ENCODE data around the gene NXN. TPM values are rescaled to one million over a fixed set of nuclear protein-coding genes. Genes with fewer than 3 reads are reported as not detected.

The NXN gene
- total RNA-seq, 1 donor from 2014 or later: 53.1 TPM

DNA sequence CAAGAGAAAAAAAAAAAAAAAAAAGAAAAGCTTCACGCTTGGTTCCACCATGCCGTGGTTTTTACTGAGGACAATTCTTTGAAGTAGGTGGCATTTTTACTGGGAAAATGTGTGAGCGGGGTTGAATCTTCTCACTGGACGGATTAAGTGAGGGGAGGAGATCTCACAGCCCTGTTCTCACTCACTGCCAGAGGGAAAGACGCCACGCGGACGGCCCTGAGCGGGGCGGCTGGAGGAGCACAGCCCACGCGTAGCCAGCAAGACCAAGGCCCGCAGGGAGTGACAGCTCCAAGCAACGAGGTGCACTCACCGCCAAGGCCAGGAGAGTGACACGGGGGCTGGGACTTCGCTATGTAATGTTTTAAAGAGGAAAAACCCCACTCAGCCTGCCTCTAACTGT lies 154.4 kb downstream of the NXN start:
- Mint-ChIP-seq H3K36me3 (ENCODE audit: insufficient read depth) (peaks cover 6% of the 10 kb centered on the region), H3K27ac (no peak overlapping the region), H3K27me3 (no peaks in the 10 kb centered on the region), H3K4me1 (ENCODE audit: low read depth) (no peaks in the 10 kb centered on the region), H3K4me3 (ENCODE audit: low read depth) (no peak overlapping the region), H3K9me3 (ENCODE audit: low read depth) (no peaks in the 10 kb centered on the region)
- no peak for DNase-seq (ENCODE audit: low spot score, unreplicated experiment)
- TF ChIP-seq, protein P1, sequence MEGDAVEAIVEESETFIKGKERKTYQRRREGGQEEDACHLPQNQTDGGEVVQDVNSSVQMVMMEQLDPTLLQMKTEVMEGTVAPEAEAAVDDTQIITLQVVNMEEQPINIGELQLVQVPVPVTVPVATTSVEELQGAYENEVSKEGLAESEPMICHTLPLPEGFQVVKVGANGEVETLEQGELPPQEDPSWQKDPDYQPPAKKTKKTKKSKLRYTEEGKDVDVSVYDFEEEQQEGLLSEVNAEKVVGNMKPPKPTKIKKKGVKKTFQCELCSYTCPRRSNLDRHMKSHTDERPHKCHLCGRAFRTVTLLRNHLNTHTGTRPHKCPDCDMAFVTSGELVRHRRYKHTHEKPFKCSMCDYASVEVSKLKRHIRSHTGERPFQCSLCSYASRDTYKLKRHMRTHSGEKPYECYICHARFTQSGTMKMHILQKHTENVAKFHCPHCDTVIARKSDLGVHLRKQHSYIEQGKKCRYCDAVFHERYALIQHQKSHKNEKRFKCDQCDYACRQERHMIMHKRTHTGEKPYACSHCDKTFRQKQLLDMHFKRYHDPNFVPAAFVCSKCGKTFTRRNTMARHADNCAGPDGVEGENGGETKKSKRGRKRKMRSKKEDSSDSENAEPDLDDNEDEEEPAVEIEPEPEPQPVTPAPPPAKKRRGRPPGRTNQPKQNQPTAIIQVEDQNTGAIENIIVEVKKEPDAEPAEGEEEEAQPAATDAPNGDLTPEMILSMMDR (IDR thresholded peaks at IDR 0.05; ENCODE audit: unreplicated experiment): no peak

DNA sequence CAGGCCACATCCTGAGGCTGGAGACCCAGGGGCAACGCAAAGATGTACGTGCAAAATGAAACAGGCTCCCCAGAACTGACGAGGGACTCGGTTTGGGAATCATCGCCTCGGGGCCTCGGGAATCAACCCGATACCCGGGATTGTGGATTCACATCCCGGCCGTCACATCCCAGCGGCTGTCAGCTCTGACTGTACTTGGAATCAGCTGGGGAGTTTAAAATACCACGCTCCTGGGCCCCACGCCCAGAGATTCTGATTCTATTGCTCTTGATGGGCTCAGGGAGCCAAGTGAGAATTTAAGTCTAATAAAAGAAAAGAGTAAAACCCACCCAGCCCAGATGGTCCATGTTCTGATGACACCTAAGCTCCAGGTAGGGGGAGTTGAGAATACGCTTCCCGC lies 155.2 kb downstream of the NXN start:
- no peaks in the 10 kb centered on the region for H3K9me3 Mint-ChIP-seq (ENCODE audit: low read depth)
- H3K4me3 Mint-ChIP-seq (ENCODE audit: low read depth): no peak overlapping the region
- H3K27me3 Mint-ChIP-seq: no peaks in the 10 kb centered on the region
- TF ChIP-seq, protein P1 (IDR thresholded peaks at IDR 0.05; ENCODE audit: unreplicated experiment): no peak
- peaks cover 6% of the 10 kb centered on the region for H3K36me3 Mint-ChIP-seq (ENCODE audit: insufficient read depth)
- DNase-seq (ENCODE audit: low spot score, unreplicated experiment): no peak
- H3K27ac Mint-ChIP-seq: no peak overlapping the region
- no peaks in the 10 kb centered on the region for H3K4me1 Mint-ChIP-seq (ENCODE audit: low read depth)

DNA sequence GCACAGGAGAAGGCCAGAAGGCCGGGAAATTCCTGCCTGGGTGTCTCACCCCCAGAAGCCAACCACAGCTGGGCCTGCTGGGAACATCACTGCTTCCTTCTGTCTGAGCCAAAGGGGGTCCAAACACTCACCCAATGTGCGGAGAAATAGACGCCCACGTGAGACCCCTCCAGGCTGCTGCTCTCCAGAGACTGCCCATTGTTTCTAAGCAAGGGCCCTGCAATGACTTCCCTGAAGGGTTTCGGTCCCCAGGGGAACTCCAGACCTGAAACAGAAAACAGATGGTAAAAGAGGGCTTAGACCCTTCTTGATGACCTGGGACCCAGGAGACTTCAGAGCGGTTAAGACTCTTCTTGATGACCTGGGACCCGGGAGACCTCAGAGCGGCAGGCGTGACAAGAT lies 156.1 kb downstream of the NXN start:
- Mint-ChIP-seq H3K27me3 (no peaks in the 10 kb centered on the region), H3K36me3 (ENCODE audit: insufficient read depth) (peaks cover 6% of the 10 kb centered on the region)

DNA sequence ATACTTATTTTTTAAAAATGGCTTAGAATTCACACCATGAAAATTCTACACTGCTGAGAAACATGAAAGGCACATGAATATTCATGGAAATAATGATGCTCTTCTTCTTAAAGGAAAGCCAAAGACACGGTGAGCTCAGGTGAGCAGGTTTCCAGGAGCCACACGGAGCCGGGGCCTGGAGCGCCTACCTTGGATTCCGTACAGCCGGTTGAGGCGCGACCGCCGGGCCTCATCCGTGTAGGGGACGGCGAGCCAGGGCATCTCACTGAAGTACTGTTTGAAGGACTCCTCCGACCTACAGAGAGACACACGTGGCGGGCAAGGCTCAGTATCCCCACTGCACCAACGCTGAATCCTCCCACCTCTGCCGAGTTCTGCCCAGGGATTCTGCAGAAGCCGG lies 160.3 kb downstream of the NXN start:
- no peaks in the 10 kb centered on the region for H3K27me3 Mint-ChIP-seq
- H3K4me3 Mint-ChIP-seq (ENCODE audit: low read depth): no peak overlapping the region
- DNase-seq (ENCODE audit: low spot score, unreplicated experiment): no peak
- peak overlapping the region; percentile 59 for H3K27ac Mint-ChIP-seq
- no peaks in the 10 kb centered on the region for H3K4me1 Mint-ChIP-seq (ENCODE audit: low read depth)
- peaks cover 9% of the 10 kb centered on the region for H3K36me3 Mint-ChIP-seq (ENCODE audit: insufficient read depth)
- TF ChIP-seq, protein P1 (IDR thresholded peaks at IDR 0.05; ENCODE audit: unreplicated experiment): no peak
- no peaks in the 10 kb centered on the region for H3K9me3 Mint-ChIP-seq (ENCODE audit: low read depth)

More for the DNA sequence above, 156.1 kb downstream of the NXN start:
- H3K27ac Mint-ChIP-seq: peak overlapping the region; percentile 7
- no peak for DNase-seq (ENCODE audit: low spot score, unreplicated experiment)
- no peak overlapping the region for H3K4me3 Mint-ChIP-seq (ENCODE audit: low read depth)
- H3K9me3 Mint-ChIP-seq (ENCODE audit: low read depth): no peaks in the 10 kb centered on the region
- TF ChIP-seq, protein P1 (IDR thresholded peaks at IDR 0.05; ENCODE audit: unreplicated experiment): no peak
- H3K4me1 Mint-ChIP-seq (ENCODE audit: low read depth): no peaks in the 10 kb centered on the region

DNA sequence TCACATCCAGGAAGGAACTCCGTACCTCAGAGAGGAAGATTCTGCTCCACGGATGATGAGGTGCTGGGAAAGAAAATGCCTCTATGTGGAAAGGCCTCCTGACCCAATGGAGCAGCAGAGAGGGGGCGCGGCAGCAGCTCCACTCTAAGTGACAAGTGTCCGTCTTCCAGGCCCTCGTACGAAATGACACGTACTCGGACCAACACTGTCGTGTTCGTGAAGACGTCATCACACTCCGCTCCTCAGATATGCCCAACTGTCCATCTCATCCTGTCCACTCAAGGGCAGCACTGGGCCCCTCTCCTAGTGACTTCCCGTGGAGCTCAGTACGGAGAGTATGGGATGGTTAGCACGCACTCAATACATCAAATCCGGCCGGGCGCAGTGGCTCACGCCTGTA lies 165.2 kb downstream of the NXN start:
- Mint-ChIP-seq H3K27me3 (no peaks in the 10 kb centered on the region), H3K4me1 (ENCODE audit: low read depth) (no peaks in the 10 kb centered on the region), H3K27ac (no peak overlapping the region), H3K36me3 (ENCODE audit: insufficient read depth) (peaks cover 11% of the 10 kb centered on the region), H3K4me3 (ENCODE audit: low read depth) (no peak overlapping the region), H3K9me3 (ENCODE audit: low read depth) (no peaks in the 10 kb centered on the region)
- TF ChIP-seq, protein P1 (IDR thresholded peaks at IDR 0.05; ENCODE audit: unreplicated experiment): no peak
- no peak for DNase-seq (ENCODE audit: low spot score, unreplicated experiment)

Data from progenitor cell of endocrine pancreas (in vitro differentiated cells).